GM21447 (cell line): Measurements from ENCODE around the gene BCR.

Experiments used
- ATAC-seq: cut with Tn5 transposase; IDR thresholded peaks from one replicate; pipeline ENCODE4 v1.9.1; 2021; ENCODE audit not compliant: unreplicated experiment

Gene BCR

DNA sequence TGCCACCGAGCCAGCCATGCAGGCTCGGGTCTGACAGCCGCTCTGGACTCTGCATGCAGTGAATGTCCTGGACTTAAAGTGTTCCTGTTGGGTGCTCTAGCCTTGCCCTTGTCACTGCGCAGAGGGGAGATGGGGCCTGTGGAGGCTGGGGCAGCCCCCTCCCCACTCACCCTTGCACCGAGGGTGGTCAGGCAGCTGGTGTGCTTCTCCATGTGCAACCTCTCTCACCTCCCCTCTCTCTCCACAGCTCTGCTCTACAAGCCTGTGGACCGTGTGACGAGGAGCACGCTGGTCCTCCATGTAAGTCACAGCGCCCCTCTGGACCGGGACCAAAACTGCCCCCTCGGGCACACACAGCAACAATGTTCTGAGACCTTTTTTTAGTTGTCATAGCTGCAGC, 92.5 kb downstream of the BCR start:
- ATAC-seq, result no peak

DNA sequence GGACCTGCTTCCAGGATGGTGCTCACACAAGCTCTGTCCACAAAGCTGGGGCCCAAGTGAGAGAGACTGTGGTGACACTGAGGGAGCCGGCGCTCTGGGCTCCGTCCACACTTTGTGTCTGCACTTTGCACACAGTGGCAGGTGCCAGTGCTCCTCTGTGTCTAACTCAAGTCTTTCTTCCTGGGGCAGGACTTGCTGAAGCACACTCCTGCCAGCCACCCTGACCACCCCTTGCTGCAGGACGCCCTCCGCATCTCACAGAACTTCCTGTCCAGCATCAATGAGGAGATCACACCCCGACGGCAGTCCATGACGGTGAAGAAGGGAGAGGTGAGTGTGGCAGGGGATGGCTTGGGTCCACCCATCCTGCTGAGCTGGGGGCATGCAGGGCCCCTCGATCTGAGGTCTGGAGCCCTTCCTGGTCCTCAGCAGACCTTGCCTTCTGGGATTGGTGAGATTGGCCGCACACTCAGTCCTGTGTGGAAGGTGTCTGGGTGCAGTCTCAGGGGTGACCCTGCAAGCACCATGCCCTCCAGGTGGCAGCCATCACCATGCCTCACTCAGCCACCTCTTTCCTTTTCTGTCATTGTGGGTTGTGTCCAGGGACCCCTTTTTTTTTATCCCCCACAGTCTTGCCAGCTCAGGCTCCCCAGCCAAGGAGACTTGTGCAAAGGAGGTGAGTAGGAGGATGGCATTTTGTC, 93.3 kb downstream of the BCR start:
- ATAC-seq, result no peak

DNA sequence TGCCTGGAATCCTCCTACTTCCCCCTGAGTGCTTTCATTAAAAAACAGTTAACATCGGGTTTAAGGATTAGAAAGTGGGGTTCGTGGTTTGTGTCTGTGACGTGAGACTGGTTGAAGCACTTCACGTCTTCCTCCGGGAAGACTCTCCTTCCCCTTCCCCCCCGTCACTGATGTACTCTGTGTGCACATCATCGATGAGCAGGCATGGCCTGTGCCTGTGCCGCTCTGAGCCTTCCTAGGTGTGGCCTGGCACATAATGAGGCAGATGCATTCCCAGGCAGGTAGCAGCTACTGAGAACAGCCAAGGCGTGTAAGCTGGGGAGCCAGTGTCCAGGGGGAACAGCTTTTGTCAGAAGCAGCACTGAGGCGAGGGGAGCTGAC, 93.8 kb downstream of the BCR start:
- ATAC-seq, result no peak

DNA sequence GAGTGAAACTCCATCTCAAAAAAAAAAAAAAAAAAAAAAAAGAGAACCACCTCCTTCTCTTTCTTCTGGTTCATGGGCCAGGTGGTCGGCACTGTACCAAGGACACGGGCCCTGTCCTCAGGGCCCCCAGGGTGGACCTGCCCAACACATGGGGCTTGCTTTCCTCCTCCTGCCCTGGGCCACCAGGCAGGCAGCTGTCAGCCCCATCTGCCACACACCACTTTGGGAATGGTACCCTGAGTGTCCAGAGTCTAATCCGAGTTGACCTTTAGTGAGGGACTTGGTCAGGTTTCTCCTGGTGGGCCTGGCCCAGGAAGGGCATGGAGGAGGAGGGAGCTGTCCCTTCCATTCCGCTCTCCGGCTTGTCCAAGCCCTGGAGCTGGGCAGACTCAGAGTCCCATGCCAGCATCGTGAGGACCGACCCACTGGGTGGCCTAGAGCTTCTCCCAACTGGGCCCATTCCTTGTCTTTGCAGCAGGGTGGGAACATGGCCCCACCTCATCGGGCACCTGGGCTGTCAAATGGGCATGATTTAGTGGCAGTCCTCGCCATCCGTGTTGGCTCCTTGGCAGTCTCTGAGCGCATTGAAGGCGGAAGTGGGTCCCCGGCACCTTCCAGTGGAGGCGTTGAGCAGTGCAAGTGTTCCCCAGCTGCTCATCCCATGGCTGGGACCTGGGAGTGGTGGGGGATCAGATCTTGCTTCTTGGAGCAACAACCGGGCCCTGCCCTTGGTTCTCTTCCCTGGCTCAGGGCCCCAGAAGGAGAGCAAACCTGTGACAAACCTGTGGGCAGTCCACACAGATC, 94.8 kb downstream of the BCR start:
- no peak for ATAC-seq

DNA sequence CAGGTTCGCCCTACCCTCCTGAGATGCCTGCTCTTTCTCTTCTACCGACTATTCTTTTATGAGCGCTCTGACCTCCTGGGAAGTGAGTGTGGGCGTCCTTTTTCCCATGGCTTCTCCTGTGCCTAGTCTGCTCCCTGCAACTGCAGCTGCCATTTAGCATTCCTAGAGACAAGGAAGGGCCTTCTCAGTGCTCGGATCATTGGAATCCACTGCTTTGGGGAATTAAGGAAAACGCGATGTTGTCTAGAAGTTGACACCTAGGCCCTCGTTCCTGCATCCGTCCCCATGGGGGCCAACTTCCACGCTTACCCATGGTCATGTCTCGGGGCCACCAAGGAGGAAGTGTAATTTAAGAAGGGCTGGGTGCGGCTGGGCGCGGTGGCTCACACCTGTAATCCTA, 95.4 kb downstream of the BCR start:
- no peak for ATAC-seq

DNA sequence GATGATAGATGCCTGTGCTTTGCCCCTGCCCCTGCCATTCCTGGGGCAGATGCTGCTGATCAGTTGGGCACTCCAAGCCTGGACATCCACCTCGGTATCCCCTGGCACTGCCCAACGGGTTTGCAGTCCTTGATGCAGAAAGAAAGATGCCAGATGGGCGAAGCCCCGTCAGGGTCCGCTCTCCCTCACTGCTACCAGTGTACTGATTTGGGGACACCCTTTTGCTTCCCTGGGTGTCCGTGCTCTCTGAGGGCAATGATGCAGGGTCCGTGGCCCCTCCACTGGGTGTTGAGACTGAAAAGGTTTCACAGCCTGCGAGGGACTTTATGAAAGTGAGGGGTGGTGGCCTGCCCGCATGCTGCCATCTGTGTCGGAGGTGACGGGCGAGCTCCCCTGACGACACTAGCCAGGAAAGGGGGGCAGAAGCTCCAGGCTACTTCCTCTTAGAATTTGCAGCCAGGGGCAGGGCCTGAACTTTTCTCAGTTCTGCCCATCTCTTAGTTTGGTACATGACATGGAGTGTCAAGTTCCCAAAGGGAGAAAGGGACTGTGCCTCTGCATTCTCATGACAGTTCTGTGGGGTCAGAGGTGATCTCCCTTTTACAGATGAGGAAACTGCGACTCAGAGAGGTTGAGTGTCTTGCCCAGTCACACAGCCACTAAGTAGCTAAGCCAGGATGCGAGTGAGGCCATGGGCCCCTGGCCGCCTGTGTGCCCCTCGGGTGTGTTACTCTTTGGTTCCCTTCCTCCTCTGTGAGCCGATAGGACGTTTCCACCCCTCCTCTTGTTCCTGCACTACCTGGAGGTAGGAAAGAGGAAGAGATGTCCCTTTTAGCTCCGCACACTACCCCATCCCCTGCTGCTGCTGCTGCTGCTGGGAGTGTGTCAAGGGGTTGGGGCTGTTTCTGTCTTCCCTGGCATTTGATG, 96.6 kb downstream of the BCR start:
- ATAC-seq, result no peak

DNA sequence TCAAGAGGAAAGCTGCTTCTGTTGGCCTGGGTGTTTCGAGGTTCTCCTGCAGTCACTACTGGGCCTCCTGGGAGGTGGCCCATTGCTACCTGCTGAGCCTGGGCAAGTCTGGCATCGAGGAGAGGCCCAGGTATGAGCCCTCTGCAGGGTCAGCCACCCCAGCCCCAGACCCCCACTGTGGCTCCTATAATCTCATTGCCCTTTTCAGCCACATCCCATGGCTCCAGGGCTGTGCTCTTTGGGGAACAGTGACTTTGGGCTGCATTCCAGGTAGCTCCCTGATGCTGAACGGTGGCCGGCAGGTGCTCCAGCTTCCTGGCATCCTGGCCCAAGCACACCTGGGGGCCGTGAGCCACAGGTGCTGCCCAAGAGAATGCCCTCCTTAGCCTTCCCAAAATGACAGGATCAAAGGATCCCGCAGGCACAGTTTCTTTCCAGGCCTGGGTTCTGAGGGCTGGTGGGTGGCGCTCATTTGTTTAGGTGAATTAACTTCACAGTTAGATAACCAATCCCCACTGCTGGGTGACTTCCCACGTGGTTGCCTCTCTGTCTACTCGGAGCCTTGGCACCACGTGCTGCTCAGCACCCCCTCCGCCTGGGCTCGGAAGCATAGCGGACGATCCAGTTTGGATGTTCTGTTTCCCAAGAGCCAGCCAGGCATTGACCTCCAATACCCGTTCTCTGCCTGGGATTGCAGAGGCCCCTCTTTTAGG, 97.4 kb downstream of the BCR start:
- ATAC-seq, result no peak

DNA sequence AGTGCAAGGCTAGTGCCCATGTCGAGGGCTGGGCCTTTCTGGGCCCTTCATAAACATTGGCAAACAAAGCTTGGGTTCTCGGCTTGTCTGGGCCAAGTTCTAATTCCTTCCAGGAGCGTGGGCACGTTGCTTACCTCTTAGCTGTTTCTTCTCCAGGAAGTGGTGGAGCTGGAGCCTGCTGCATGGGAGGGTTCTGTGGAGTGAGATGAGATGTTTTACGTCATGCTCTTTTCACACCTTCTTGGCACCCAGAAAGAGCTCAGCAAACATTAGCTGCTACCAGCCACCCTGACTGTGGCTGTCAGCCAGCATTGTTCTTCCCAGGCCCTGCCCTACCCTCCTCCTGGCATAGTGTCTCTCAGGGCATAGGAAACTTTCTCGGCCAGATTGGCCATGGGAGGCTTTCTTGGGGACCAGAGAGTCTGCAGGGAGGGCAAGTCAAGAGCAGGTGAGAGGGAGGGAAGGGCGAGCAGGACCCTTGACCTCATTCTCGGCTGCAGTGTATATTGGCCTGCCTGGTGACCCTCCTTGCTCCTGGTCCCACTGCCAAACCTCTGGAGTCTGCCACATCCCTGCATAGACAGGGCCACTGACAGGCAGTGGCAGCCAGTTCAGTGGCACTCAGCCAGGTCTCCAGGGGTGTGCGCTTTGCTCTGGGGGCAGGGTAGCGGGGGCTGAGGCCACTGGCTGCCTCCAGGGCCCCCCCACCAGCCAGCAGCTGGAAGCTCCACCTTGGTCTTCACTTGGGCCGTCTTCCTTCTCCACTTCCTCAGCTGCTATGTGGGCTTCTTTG, 98.8 kb downstream of the BCR start:
- no peak for ATAC-seq

DNA sequence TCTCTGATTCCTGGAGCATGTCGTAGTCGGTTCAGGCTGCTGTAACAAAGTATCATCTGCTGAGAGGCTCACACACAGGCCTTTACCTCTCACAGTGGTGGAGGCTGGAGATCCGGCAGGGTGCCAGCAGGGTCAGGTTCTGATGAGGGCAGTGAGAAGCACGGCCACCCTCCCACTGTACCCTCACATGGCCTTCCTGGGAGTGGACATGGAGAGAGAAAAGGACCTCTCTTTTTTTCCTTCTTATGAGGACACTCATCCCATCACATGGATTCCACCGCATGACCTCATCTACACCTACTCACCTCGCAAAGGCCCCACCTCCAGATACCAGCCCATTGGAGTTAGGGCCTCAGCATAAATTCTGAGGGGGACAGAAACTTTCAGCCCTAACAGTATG, 99.5 kb downstream of the BCR start:
- ATAC-seq, result no peak

DNA sequence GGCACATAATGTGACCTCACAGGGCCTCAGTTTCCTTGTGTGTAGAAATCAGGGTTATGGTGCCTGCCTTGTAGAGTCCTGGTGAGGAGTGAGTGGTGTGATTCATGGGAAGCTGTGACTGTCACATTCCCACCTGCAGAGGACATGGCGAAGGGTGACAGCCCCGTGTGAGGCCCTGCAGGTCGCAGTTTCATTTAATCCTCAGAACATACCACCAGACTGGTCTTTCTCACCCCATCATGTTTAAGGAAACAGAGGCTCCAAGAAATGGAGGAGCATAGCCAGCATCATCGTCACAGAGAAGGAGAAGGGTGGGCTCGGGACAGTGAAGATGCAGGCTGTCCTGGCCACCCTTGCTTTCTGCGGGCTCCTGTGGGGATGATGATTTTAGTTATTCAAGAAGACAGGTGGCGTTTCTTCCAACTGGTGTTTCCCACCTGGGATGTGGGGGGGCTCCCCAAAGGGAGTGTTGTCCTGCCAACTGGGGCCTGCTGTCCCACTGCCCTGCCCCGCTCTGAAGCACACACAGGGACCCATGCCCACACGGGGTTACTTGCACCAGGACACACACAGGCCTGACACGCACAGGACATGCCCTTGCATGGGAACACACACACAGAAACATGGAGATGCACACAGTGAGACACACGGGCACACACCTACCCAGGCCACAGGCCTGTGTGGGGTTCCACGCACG, 100.2 kb downstream of the BCR start:
- no peak for ATAC-seq

DNA sequence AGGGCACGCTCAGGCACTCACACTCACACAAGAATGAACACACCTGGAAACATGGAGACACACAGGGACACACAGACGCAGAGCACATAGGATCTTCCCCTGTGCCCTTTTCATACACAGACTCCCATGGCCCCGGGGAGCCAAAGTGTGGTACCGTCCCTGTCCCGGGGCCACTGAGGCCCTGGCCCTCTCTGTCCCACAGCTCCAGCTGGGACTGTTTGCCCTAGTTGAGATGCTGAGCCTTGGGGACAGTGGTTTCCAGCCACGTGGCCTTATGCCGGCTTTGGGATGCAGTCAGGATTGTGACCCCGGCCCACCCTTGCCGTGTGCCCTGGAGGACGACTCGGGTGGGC, 100.7 kb downstream of the BCR start:
- no peak for ATAC-seq

DNA sequence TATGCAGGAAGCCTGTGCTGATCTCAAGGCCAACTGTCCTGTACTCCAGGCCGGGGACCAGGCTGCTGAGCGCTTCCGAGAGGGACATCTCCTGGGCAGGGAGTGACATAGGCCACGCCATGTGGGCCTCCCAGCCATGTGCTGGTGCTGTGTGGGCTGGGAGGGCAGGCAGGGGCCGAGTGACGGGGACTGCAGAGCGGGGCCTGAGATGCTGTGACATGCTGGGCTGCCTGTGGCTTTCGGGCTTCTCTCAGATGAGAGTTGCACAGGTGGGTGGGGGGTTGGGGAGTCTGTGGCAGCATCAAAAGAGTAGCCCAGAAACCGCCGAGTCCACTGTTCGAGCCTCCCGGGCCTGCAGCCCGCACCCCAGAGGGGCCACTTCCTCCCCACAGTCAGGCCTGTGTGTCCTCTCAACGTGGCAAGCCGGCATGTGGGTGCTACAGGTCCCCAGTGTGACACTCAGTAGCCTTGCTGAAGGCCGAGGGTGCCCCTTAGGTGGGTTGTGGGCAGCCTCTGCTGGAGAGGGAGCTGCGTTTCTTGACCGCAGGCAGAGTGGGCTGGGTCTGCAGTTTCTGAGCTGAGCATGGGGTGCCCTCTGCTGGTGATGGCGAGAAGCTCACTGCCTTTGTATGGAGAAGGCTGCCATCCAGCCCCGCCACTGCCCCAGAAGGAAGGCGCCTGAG, 101.2 kb downstream of the BCR start:
- no peak for ATAC-seq

DNA sequence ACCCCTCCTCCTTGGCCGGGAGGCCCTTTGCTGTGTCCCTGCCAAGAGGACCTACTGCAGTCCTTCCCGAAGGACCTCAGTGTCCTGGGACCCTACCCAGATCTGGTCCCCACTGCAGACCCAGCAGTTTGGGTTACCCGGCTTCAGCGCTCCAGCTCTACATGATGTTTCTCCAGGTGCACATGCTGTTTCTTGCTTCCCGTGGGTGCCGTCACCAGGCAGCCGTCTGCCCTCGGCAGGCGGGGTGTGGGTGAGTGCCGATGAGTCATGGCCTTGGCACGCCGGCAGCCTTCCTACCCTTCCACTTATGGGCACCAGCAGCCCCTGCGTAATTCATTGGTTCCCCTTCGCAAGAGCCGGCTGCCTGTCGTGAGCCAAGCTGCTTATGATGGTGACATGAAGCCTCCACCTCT, 101.8 kb downstream of the BCR start:
- no peak for ATAC-seq

DNA sequence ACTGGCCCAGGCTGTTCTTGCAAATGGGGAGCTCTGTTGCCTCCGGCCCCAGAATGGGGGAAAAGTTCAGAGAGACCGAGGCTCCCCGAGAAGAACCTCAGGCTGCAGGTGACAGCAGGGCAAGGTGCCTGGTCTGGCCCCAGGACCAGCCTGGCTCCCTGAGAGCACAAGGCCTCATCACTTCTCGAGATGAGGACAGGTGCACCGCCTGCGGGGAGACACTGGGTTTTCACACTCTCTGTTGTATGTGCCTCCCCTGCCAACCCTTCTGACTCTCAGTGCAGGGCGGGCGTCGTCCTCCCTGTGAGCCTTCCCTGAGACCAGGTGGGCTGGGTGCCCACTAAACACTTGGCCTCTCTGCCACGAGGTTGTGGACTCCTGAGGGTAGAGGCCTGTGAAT, 102.2 kb downstream of the BCR start:
- ATAC-seq, result no peak

DNA sequence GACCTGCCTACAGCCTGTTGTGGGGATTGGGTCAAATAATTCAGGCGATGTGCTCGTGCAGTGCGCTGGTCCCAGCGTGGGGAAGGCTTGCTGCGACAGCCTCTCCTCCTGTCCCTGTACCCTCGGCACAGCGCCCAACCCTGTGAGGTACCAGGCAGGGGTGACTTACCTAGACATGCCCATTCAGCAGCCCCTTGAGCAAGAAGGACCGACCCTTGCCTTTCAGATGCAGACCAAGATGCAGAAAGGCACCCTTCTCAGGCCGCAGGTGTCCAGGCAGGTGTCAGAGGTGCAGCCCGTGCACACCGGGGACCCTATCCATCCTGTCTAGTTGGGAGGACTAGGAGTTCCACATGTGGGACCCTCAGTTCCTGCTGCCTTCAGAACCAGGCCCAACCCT, 102.7 kb downstream of the BCR start:
- no peak for ATAC-seq

DNA sequence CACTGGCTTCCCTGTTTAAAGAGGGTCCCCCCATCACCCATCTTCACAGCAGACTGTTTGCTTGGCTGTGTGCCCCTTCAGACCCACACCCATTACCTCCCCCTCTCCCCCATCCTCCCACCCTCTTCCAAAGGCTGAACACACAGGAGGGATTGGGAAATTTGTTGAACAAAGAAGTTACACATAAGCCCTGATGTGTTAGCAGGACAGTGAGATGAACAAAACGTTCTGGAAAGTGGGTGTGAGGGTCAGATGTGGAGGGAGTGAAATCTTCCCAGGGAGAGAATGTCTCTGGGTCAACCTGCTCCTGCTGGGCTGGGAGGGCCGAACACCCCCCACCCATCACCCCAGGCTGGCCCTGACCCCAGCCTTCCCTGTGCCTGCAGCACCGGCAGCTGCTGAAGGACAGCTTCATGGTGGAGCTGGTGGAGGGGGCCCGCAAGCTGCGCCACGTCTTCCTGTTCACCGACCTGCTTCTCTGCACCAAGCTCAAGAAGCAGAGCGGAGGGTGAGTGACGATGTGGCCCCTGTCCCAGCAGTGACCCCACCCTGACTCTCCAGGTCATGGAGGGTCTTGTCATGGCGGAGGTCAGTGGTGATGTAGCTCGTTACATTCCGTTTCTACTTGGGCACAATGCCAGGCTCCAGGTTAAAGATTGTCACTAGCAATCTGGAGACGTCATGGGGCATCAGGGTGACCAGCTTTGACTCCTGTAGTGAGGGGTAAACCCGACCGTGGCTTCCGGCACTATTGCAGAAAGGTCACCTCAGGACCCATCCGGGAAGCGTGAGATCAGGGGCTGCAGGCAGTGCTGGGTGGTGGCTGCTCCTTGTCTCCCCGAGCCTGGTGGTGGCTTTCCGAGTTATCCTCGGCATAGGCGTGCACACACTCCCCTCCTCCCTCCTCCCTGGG, 103.5 kb downstream of the BCR start:
- no peak for ATAC-seq

DNA sequence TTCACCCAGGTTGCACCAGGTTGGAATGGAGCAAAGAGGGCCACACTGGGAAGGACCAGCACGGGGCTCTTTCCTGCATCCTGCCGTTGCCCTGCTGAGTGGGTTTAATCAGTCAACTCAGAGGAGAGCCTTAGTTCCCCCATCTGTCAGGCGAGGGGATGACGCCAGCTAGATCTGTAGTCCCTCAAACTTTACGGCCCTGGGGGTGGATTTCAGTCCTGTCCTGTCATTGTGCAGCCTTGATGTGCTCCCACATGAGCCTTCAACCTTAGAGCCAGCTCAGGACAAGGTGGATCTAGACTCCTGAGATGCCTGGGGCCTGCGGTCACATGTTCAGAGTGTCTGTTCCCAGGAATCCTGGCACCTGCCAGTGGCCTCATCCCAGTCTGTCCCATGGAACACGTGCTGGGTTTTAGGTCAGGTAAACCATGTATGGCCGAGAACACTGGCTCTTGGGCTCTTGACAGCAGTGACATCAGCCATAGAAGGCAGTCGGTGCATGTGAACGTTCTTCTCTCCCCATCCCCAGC, 104.3 kb downstream of the BCR start:
- ATAC-seq, result no peak

DNA sequence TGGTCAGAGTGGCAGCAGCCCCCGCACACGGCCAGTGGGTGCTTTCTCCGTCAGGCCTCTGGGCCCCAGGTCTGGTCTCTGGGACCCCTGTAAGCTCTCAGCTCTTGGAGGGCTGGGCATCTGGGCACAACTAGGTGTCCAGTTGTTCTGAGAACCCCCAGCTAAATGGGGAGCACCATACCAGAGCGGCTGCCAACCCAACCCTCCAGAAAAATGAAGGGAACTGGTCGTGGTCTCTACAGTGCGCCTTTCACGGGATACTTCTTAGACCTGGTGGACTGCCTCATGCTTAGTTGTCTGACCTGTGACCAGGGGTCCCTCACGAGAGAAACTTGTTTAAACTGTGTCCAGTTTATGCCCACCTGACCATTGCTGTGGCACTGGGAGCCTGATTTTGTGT, 104.9 kb downstream of the BCR start:
- no peak for ATAC-seq
